ENCODE data around the gene MRTFB.

MRTFB gene

GRCh38 chr16:14302031-14302398 is 230.9 kb downstream of the MRTFB start:
- TF ChIP-seq, protein P1, sequence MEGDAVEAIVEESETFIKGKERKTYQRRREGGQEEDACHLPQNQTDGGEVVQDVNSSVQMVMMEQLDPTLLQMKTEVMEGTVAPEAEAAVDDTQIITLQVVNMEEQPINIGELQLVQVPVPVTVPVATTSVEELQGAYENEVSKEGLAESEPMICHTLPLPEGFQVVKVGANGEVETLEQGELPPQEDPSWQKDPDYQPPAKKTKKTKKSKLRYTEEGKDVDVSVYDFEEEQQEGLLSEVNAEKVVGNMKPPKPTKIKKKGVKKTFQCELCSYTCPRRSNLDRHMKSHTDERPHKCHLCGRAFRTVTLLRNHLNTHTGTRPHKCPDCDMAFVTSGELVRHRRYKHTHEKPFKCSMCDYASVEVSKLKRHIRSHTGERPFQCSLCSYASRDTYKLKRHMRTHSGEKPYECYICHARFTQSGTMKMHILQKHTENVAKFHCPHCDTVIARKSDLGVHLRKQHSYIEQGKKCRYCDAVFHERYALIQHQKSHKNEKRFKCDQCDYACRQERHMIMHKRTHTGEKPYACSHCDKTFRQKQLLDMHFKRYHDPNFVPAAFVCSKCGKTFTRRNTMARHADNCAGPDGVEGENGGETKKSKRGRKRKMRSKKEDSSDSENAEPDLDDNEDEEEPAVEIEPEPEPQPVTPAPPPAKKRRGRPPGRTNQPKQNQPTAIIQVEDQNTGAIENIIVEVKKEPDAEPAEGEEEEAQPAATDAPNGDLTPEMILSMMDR (conservative IDR thresholded peaks at IDR 0.05; ENCODE audit: low read length) = no peak
- DNase-seq (ENCODE audit: low read depth) = peak; percentile 79

GRCh38 chr16:14302399-14303181 is 231.5 kb downstream of the MRTFB start:
- peak overlapping the region; percentile 92 for H3K4me3 ChIP-seq (ENCODE audit: low read length)
- TF ChIP-seq, protein P1 (conservative IDR thresholded peaks at IDR 0.05; ENCODE audit: low read length) = no peak
- no peak for DNase-seq (ENCODE audit: low read depth)

More at GRCh38 chr16:14302031-14302398, 230.9 kb downstream of the MRTFB start:
- H3K4me3 ChIP-seq (ENCODE audit: low read length) = peak overlapping the region; percentile 92

GRCh38 chr16:14303182-14303618 is 232.1 kb downstream of the MRTFB start:
- TF ChIP-seq, protein P1 (conservative IDR thresholded peaks at IDR 0.05; ENCODE audit: low read length) = no peak
- DNase-seq (ENCODE audit: low read depth) = no peak

DNA sequence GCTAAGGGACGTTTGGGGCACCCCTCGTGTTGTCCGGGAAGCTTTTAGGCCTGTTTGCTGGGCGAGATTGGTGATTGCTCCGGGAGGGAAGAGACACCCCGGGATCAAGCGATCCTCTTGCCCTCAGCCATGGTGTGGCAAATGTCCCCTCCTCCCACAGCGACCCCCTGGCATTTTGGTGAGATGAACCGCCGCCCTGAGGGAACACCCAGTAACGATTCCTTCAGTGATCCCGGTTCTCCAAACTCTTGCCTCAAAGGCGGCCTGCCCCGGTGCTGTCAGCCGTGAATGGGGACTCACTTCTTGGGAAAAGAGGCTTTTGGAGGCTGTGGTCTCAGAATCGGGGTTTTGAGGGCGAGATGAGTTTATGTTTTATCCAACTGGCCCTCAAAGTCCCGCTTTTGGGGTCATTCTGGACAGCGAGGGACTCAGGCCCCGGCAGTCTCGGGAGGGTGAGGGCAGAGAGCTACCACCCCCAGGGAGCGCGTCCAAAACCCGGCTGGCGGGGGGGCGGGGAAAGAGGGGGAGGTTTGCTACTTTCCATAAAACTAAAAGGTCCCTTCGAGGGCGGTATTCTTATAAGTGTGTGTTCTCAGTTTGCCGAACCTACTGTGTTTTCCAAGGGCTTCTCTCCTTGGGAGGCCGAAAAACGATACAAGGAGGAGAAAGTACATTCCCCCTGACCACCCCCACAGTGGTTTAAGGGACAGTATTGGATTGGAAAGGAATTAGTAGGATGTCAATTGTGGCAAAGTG is 232.7 kb downstream of the MRTFB start:
- TF ChIP-seq, protein P1 (conservative IDR thresholded peaks at IDR 0.05; ENCODE audit: low read length) = no peak
- no peak for DNase-seq (ENCODE audit: low read depth)
- peak overlapping the region; percentile 92 for H3K4me3 ChIP-seq (ENCODE audit: low read length)

More at GRCh38 chr16:14303182-14303618, 232.1 kb downstream of the MRTFB start:
- peak overlapping the region; percentile 92 for H3K4me3 ChIP-seq (ENCODE audit: low read length)

DNA sequence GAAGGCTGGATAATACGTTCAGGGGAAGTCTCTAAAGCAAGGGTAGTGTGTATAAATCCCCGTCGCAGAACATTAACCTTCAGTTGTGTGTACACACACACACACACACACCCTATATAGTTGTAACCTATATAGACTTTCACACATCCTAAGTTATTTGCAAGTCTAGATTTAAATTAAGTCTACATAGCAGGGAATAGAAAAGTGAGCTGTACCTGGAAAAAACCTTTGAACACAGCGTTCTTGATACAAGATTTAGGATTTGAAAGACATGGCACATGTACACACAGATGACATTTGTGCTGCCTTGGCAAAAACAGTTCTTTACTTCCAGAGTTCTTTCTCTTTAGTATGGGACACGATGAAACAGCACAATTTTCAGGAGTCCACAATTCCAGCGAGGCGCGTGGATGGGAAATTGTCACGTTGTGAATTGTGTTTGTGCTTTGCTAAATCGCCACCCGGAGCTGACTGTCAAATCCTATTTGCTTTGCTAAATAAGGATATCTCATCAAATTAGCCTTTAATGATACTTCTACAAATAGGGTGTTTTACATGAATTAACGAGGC is 233.9 kb downstream of the MRTFB start:
- TF ChIP-seq, protein P1 (conservative IDR thresholded peaks at IDR 0.05; ENCODE audit: low read length) = no peak
- DNase-seq (ENCODE audit: low read depth) = no peak
- peak overlapping the region; percentile 31 for H3K4me3 ChIP-seq (ENCODE audit: low read length)

- no peak for DNase-seq (ENCODE audit: low read depth)
- TF ChIP-seq, protein P1 (conservative IDR thresholded peaks at IDR 0.05; ENCODE audit: low read length) = no peak
- H3K4me3 ChIP-seq (ENCODE audit: low read length) = no peak overlapping the region; the same call in 1 of the 2 replicates
Measured at GRCh38 chr16:14306485-14307058, 235.5 kb downstream of the MRTFB start.
